Transverse colon (tissue), 3 donors: ENCODE results near the gene FMNL1.

Experiments used
- POLR2A ChIP-seq: fragments of 450-650 bp; IDR thresholded peaks from one replicate; pipeline ENCODE4 v1.6.1; 2016; ENCODE audit warnings: antibody characterized with exemption, mild to moderate bottlenecking, moderate library complexity
- TF ChIP-seq, protein P1 (sequence below), 5 experiments: fragments of 200-600 bp in 3 of 5; fragments of 450-650 bp in 2 of 5; sonication (generic) in 3 of 5; IDR thresholded peaks; 1 replicate in 2 of 5; 2 replicates in 3 of 5; pipeline ENCODE4 v1.5.1; 2016 to 2017; ENCODE audit warnings: antibody characterized with exemption in 5 of 5, inconsistent platforms in 3 of 5, mild to moderate bottlenecking in 2 of 5, moderate library complexity in 1 of 5

DNA sequence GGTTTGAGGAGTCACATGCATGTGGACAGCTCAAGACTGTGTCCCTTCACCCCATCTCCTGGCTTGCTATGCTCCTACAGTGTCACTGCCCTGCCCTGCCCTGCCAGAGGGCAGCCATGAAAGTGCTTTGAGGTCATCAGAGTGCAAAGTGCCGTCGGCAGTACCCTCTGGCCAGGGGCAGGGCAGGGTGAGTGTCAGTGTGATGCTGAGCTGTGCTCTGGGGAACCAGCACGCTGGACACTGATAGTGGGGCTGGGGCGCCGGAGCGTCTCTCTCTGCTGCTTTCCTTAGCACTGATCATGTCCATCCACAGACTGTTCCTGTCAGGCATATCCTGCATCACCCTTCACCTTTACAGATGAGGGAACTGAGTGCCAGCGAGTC is 41.8 kb downstream of the FMNL1 start:
- TF ChIP-seq, protein P1, sequence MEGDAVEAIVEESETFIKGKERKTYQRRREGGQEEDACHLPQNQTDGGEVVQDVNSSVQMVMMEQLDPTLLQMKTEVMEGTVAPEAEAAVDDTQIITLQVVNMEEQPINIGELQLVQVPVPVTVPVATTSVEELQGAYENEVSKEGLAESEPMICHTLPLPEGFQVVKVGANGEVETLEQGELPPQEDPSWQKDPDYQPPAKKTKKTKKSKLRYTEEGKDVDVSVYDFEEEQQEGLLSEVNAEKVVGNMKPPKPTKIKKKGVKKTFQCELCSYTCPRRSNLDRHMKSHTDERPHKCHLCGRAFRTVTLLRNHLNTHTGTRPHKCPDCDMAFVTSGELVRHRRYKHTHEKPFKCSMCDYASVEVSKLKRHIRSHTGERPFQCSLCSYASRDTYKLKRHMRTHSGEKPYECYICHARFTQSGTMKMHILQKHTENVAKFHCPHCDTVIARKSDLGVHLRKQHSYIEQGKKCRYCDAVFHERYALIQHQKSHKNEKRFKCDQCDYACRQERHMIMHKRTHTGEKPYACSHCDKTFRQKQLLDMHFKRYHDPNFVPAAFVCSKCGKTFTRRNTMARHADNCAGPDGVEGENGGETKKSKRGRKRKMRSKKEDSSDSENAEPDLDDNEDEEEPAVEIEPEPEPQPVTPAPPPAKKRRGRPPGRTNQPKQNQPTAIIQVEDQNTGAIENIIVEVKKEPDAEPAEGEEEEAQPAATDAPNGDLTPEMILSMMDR (IDR thresholded peaks at IDR 0.05), result no peak
- no peak for TF ChIP-seq POLR2A
